Mucosa of rectum (tissue), 2 donors: ENCODE data around the gene RLBP1.

ENCODE experiments used
- H3K27ac ChIP-seq, 2 donors: one replicate each; pipeline ENCODE4 v1.7.0; 2013; ENCODE audit warnings: inconsistent platforms in 2 of 2, low read depth in 2 of 2, low read length in 2 of 2
- H3K27me3 ChIP-seq, 2 donors: one replicate each; pipeline ENCODE4 v1.7.0; 2013; ENCODE audit warnings: low read length in 2 of 2; ENCODE audit not compliant: control insufficient read depth in 2 of 2, insufficient read depth in 2 of 2
- H3K36me3 ChIP-seq, 2 donors: one replicate each; pipeline ENCODE4 v1.7.0; 2013; ENCODE audit warnings: low read length in 2 of 2; ENCODE audit not compliant: control insufficient read depth in 2 of 2, insufficient read depth in 2 of 2
- H3K4me1 ChIP-seq, 2 donors: one replicate each; pipeline ENCODE4 v1.7.0; 2013; ENCODE audit warnings: low read length in 2 of 2, mild to moderate bottlenecking in 1 of 2; ENCODE audit not compliant: control insufficient read depth in 2 of 2, insufficient read depth in 2 of 2
- H3K4me3 ChIP-seq, 2 donors: one replicate each; pipeline ENCODE4 v1.7.0; 2013; ENCODE audit warnings: low read length in 2 of 2
- H3K9ac ChIP-seq, 2 donors: one replicate each; pipeline ENCODE4 v1.7.0; 2013; ENCODE audit warnings: low read length in 2 of 2, low read depth in 1 of 2, mild to moderate bottlenecking in 1 of 2
- H3K9me3 ChIP-seq, 2 donors: one replicate each; pipeline ENCODE4 v1.7.0; 2013; ENCODE audit warnings: low read length in 2 of 2; ENCODE audit not compliant: control insufficient read depth in 2 of 2
- donor health status: healthy.
- donor health status: Normal muscosa, but diverticular disease.

RLBP1 gene

DNA sequence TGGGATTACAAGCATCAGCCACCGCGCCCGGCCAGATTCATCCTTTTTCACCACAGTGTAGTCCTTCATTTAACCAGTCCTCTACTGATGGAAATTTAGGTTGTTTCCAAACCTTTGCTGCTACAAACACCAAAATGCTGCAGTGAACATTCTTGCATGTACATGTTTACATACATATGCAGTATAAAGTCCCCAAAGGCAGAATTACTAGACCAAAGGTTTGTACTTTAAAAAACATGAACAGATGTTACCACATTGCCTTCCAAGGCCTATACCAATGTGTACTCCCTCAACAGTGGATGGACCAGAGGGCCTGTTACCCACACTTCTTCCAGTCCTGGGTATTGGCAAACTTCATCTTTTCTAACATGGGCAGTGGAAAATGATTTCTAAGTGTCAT, 51.0 kb downstream of the RLBP1 start:
- H3K27ac ChIP-seq, result no peak overlapping the region
- no peak overlapping the region for H3K4me3 ChIP-seq
- H3K36me3 ChIP-seq, result peaks cover 4 to 13% of the 10 kb centered on the region in 2 donors
- H3K27me3 ChIP-seq, result no peaks in the 10 kb centered on the region
- no peaks in the 10 kb centered on the region for H3K4me1 ChIP-seq
- H3K9ac ChIP-seq, result no peak overlapping the region
- H3K9me3 ChIP-seq, result no peaks in the 10 kb centered on the region

- no peaks in the 10 kb centered on the region for H3K9me3 ChIP-seq
- no peak overlapping the region for H3K27ac ChIP-seq
- H3K9ac ChIP-seq, result no peak overlapping the region
- no peaks in the 10 kb centered on the region for H3K4me1 ChIP-seq
- peaks cover 0 to 4% of the 10 kb centered on the region in 2 donors for H3K36me3 ChIP-seq
- no peaks in the 10 kb centered on the region for H3K27me3 ChIP-seq
- H3K4me3 ChIP-seq, result no peak overlapping the region
Measured at GRCh38 chr15:89168316-89168833, 53.0 kb downstream of the RLBP1 start.

GRCh38 chr15:89167267-89168176, 53.9 kb downstream of the RLBP1 start:
- no peak overlapping the region for H3K27ac ChIP-seq
- H3K36me3 ChIP-seq, result peaks cover 2 to 4% of the 10 kb centered on the region in 2 donors
- no peaks in the 10 kb centered on the region for H3K9me3 ChIP-seq
- H3K27me3 ChIP-seq, result no peaks in the 10 kb centered on the region
- H3K9ac ChIP-seq, result no peak overlapping the region
- H3K4me1 ChIP-seq, result no peaks in the 10 kb centered on the region
- H3K4me3 ChIP-seq, result no peak overlapping the region

DNA sequence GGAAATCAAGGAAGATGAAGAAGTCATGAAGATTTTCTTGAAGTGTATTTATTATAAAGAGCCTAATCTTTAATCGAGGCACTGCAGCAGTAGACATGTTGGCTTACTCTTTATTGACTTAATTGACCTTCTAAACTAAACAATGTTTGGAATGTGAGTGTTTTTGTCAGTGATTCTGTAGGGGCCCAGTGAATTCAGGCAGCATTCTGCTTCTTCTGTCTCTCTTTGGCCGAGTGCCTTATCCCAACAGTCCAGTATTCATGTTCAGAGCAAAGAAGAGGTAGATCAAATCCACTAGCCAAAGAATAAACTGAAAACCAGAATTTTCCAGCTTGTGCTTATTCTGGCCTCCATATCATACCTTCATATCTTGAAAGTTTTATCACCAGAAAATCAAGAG, 55.7 kb downstream of the RLBP1 start:
- H3K4me1 ChIP-seq, result no peaks in the 10 kb centered on the region
- no peaks in the 10 kb centered on the region for H3K27me3 ChIP-seq
- H3K9ac ChIP-seq, result no peak overlapping the region
- H3K36me3 ChIP-seq, result peaks cover 4 to 5% of the 10 kb centered on the region in 2 donors
- H3K4me3 ChIP-seq, result no peak overlapping the region
- no peak overlapping the region for H3K27ac ChIP-seq
- no peaks in the 10 kb centered on the region for H3K9me3 ChIP-seq

- Histone ChIP-seq H3K36me3 (peaks cover 4 to 5% of the 10 kb centered on the region in 2 donors), H3K27ac (no peak overlapping the region), H3K4me1 (no peaks in the 10 kb centered on the region), H3K9ac (no peak overlapping the region), H3K4me3 (no peak overlapping the region), H3K9me3 (no peaks in the 10 kb centered on the region), H3K27me3 (no peaks in the 10 kb centered on the region)
Measured at GRCh38 chr15:89164712-89165211, 56.6 kb downstream of the RLBP1 start.

- no peak overlapping the region for H3K4me3 ChIP-seq
- no peaks in the 10 kb centered on the region for H3K4me1 ChIP-seq
- no peak overlapping the region for H3K27ac ChIP-seq
- H3K9ac ChIP-seq, result no peak overlapping the region
- no peaks in the 10 kb centered on the region for H3K9me3 ChIP-seq
- peaks cover 4 to 5% of the 10 kb centered on the region in 2 donors for H3K36me3 ChIP-seq
- H3K27me3 ChIP-seq, result no peaks in the 10 kb centered on the region
Measured at GRCh38 chr15:89163271-89164055, 57.9 kb downstream of the RLBP1 start.

- Histone ChIP-seq H3K4me3 (no peak overlapping the region), H3K27ac (no peak overlapping the region), H3K27me3 (no peaks in the 10 kb centered on the region), H3K9ac (no peak overlapping the region), H3K4me1 (no peaks in the 10 kb centered on the region), H3K9me3 (no peaks in the 10 kb centered on the region), H3K36me3 (peaks cover 7% of the 10 kb centered on the region in 2 donors)
Measured at GRCh38 chr15:89161666-89162065, 59.7 kb downstream of the RLBP1 start.
